OCI-LY7 (cell line): ENCODE measurements around the gene KYNU.

Source experiments
- EZH2phosphoT487 ChIP-seq: fragments of 200-600 bp; sonication (generic); IDR thresholded peaks from 2 replicates; pipeline ENCODE4 v1.6.1; 2018; ENCODE audit warnings: low read depth, borderline replicate concordance, mild to moderate bottlenecking, mixed run types, antibody characterized with exemption, low read length, moderate library complexity, mixed read lengths
- TF ChIP-seq, protein P1 (sequence below): fragments of 200-600 bp; sonication (generic); conservative IDR thresholded peaks from 2 replicates; pipeline ENCODE4 v1.5.1; 2014; ENCODE audit warnings: mild to moderate bottlenecking, antibody characterized with exemption, low read length, moderate library complexity, mixed read lengths

DNA sequence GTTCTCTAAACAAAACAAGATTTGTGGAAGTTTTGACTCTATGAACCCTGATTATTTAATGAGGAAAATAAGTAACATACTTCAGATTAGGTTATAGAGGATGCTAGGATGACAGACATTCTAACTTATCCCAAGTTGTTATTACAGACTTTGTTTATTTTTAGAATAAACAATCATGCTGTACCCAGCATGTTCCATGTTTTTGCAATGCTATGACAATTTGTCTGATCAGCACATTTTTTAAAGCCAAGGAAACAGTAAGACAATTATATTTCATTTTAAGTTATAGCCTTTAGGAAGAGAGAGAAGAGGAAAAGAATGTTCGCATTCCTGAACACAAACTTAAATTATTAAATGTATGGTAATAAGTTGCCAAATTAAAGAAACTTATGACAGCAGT lies 119.8 kb downstream of the KYNU start:
- TF ChIP-seq, protein P1, sequence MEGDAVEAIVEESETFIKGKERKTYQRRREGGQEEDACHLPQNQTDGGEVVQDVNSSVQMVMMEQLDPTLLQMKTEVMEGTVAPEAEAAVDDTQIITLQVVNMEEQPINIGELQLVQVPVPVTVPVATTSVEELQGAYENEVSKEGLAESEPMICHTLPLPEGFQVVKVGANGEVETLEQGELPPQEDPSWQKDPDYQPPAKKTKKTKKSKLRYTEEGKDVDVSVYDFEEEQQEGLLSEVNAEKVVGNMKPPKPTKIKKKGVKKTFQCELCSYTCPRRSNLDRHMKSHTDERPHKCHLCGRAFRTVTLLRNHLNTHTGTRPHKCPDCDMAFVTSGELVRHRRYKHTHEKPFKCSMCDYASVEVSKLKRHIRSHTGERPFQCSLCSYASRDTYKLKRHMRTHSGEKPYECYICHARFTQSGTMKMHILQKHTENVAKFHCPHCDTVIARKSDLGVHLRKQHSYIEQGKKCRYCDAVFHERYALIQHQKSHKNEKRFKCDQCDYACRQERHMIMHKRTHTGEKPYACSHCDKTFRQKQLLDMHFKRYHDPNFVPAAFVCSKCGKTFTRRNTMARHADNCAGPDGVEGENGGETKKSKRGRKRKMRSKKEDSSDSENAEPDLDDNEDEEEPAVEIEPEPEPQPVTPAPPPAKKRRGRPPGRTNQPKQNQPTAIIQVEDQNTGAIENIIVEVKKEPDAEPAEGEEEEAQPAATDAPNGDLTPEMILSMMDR = no peak
- no peak for TF ChIP-seq EZH2phosphoT487
